Measurements from ENCODE around the gene MANBA. TPM values are rescaled to one million over a fixed set of nuclear protein-coding genes. Genes with fewer than 3 reads are reported as not detected.

Gene MANBA
- total RNA-seq, 6 experiments from 2014 or later = 31.2 to 57.9 (median 36.0) TPM

DNA sequence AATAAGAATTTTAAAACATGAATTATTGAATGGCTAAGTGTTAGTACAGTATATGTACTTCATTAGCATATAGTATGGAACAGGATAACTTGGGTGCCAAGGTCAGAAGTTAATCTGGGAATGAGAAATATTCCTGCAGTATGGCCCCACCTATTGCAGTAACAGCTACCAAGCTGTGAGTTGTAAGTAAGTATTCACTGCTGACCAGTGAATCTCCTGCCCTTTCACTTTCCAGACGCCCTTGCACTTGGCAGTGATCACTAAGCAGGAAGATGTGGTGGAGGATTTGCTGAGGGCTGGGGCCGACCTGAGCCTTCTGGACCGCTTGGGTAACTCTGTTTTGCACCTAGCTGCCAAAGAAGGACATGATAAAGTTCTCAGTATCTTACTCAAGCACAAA, 154.5 kb downstream of the MANBA start:
- Mint-ChIP-seq H3K4me3 (no peak overlapping the region), H3K27me3 (ENCODE audit: insufficient read depth) (no peaks in the 10 kb centered on the region), H3K27ac (no peak overlapping the region), H3K4me1 (ENCODE audit: low read depth) (peaks cover 22% of the 10 kb centered on the region), H3K36me3 (ENCODE audit: low read depth) (peaks cover 24% of the 10 kb centered on the region), H3K9me3 (no peaks in the 10 kb centered on the region)
- TF ChIP-seq, protein P1, sequence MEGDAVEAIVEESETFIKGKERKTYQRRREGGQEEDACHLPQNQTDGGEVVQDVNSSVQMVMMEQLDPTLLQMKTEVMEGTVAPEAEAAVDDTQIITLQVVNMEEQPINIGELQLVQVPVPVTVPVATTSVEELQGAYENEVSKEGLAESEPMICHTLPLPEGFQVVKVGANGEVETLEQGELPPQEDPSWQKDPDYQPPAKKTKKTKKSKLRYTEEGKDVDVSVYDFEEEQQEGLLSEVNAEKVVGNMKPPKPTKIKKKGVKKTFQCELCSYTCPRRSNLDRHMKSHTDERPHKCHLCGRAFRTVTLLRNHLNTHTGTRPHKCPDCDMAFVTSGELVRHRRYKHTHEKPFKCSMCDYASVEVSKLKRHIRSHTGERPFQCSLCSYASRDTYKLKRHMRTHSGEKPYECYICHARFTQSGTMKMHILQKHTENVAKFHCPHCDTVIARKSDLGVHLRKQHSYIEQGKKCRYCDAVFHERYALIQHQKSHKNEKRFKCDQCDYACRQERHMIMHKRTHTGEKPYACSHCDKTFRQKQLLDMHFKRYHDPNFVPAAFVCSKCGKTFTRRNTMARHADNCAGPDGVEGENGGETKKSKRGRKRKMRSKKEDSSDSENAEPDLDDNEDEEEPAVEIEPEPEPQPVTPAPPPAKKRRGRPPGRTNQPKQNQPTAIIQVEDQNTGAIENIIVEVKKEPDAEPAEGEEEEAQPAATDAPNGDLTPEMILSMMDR (IDR thresholded peaks at IDR 0.05) = no peak
- DNase-seq = no peak

DNA sequence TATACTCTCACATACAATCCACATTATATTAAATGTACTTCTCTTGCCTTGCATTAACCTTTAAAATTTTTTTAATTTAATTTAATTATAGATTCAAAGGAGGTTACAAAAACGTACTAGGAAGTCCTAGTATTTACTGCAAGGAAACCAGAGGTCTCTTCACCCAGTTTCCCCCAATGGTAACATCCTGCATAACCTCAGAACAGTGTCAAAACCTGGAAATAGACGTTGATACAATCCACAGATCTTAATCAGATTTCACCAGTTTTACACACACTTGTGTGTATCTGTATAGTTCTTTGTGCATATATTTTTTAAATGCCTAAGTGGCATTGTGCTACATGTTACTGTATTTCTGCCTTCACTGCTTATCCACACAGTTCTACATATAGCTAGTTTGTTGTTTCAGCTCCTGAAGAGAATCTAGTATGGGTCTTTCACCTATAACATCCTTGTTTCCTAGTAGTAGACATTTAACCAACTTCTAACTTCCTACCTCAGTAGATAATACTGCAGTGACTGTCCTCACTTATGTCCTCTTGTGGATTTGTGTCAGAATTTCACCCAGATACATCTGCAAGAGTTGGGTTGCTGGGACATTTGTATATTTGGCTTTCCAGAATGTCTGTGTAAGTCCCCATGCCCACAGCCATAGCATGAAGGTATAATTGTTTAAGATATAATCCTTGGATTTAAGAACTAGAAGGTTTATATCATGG, 156.4 kb downstream of the MANBA start:
- H3K4me3 Mint-ChIP-seq = no peak overlapping the region
- TF ChIP-seq, protein P1 (IDR thresholded peaks at IDR 0.05) = no peak
- no peak overlapping the region for H3K27ac Mint-ChIP-seq

GRCh38 chr4:102601586-102602227, 159.1 kb downstream of the MANBA start:
- Mint-ChIP-seq H3K4me3 (no peak overlapping the region), H3K4me1 (ENCODE audit: low read depth) (peaks cover 26% of the 10 kb centered on the region), H3K27ac (no peak overlapping the region; the same call in 1 of the 2 replicates), H3K27me3 (ENCODE audit: insufficient read depth) (no peaks in the 10 kb centered on the region), H3K9me3 (no peaks in the 10 kb centered on the region), H3K36me3 (ENCODE audit: low read depth) (peaks cover 34% of the 10 kb centered on the region)
- TF ChIP-seq, protein P1 (IDR thresholded peaks at IDR 0.05) = no peak
- no peak for DNase-seq

More for the DNA sequence above, 156.4 kb downstream of the MANBA start:
- Mint-ChIP-seq H3K27me3 (ENCODE audit: insufficient read depth) (no peaks in the 10 kb centered on the region), H3K9me3 (no peaks in the 10 kb centered on the region), H3K36me3 (ENCODE audit: low read depth) (peaks cover 20% of the 10 kb centered on the region), H3K4me1 (ENCODE audit: low read depth) (peaks cover 22% of the 10 kb centered on the region)
- DNase-seq = no peak

GRCh38 chr4:102600689-102601088, 160.1 kb downstream of the MANBA start:
- peaks cover 26% of the 10 kb centered on the region for H3K4me1 Mint-ChIP-seq (ENCODE audit: low read depth)
- H3K36me3 Mint-ChIP-seq (ENCODE audit: low read depth) = peaks cover 43% of the 10 kb centered on the region
- no peak overlapping the region for H3K4me3 Mint-ChIP-seq
- H3K27ac Mint-ChIP-seq = no peak overlapping the region
- no peaks in the 10 kb centered on the region for H3K9me3 Mint-ChIP-seq
- DNase-seq = no peak
- TF ChIP-seq, protein P1 (IDR thresholded peaks at IDR 0.05) = no peak
- H3K27me3 Mint-ChIP-seq (ENCODE audit: insufficient read depth) = no peaks in the 10 kb centered on the region

- no peak for DNase-seq
- TF ChIP-seq, protein P1 (IDR thresholded peaks at IDR 0.05) = no peak
- Mint-ChIP-seq H3K4me3 (no peak overlapping the region), H3K27me3 (ENCODE audit: insufficient read depth) (no peaks in the 10 kb centered on the region), H3K4me1 (ENCODE audit: low read depth) (peaks cover 26% of the 10 kb centered on the region), H3K36me3 (ENCODE audit: low read depth) (peaks cover 48% of the 10 kb centered on the region), H3K9me3 (no peaks in the 10 kb centered on the region), H3K27ac (peak overlapping the region; percentile 22; the same call in 1 of the 2 replicates)
Measured at GRCh38 chr4:102599886-102600285, 160.9 kb downstream of the MANBA start.

Data from HFFc6 (cell line).